HL-60 (cell line): ENCODE data around the gene TSHZ3.

Source experiments
- DNase-seq, 2 experiments: peaks; one replicate each; pipeline ENCODE4 v3.0.0-alpha.2; 2010 to 2020; ENCODE audit warnings: low read depth in 1 of 2, low spot score in 1 of 2
- H3K27ac ChIP-seq: fragments of 250-450 bp; sonication (Bioruptor Pico); replicated peaks from 2 replicates; pipeline ENCODE4 v1.5.1; 2020; ENCODE audit warnings: mild to moderate bottlenecking, moderate library complexity
- H3K27me3 ChIP-seq: fragments of 250-450 bp; sonication (Bioruptor Pico); 2 replicates; pipeline ENCODE4 v1.5.1; 2021; ENCODE audit warnings: mild to moderate bottlenecking, moderate library complexity; ENCODE audit not compliant: insufficient read depth, poor library complexity, severe bottlenecking
- H3K4me3 ChIP-seq: replicated peaks from 2 replicates; pipeline ENCODE4 v1.5.1; 2011; ENCODE audit warnings: mild to moderate bottlenecking, control low read depth, low read length; ENCODE audit not compliant: insufficient read depth
- CTCF ChIP-seq: IDR thresholded peaks from one replicate; pipeline ENCODE4 v1.5.1; 2011; ENCODE audit warnings: low read length, control low read depth, inconsistent platforms; ENCODE audit not compliant: insufficient read depth
- GABPA ChIP-seq: IDR thresholded peaks from 2 replicates; pipeline ENCODE4 v1.6.1; 2012; ENCODE audit warnings: low read depth
- POLR2AphosphoS5 ChIP-seq: IDR thresholded peaks from 2 replicates; pipeline ENCODE4 v1.6.1; 2012; ENCODE audit warnings: low read depth
- REST ChIP-seq: IDR thresholded peaks from 2 replicates; pipeline ENCODE4 v1.6.1; 2012; ENCODE audit warnings: low read depth; ENCODE audit not compliant: insufficient replicate concordance
- SPI1 ChIP-seq: IDR thresholded peaks from 2 replicates; pipeline ENCODE4 v1.6.1; 2012; ENCODE audit warnings: low read depth, mild to moderate bottlenecking, borderline replicate concordance

The TSHZ3 gene

GRCh38 chr19:31235806-31236205, 113.4 kb downstream of the TSHZ3 start:
- Histone ChIP-seq H3K27ac (no peak overlapping the region), H3K4me3 (no peak overlapping the region), H3K27me3 (no peaks in the 10 kb centered on the region)
- no peak for TF ChIP-seq GABPA
- no peak for TF ChIP-seq POLR2AphosphoS5
- TF ChIP-seq REST, result no peak
- TF ChIP-seq SPI1, result no peak
- TF ChIP-seq CTCF, result no peak
- DNase-seq, result no peak

GRCh38 chr19:31233295-31233800, 115.9 kb downstream of the TSHZ3 start:
- DNase-seq, result no peak
- no peak overlapping the region for H3K4me3 ChIP-seq
- no peak overlapping the region for H3K27ac ChIP-seq
- no peaks in the 10 kb centered on the region for H3K27me3 ChIP-seq
- TF ChIP-seq REST (no peak), GABPA (no peak), SPI1 (no peak), CTCF (no peak), POLR2AphosphoS5 (no peak)

- no peak overlapping the region for H3K27ac ChIP-seq
Measured at GRCh38 chr19:31232871-31233270, 116.4 kb downstream of the TSHZ3 start.

More at GRCh38 chr19:31232871-31233270, 116.4 kb downstream of the TSHZ3 start:
- Histone ChIP-seq H3K4me3 (no peak overlapping the region), H3K27me3 (no peaks in the 10 kb centered on the region)
- TF ChIP-seq SPI1, result no peak
- TF ChIP-seq POLR2AphosphoS5, result no peak
- TF ChIP-seq REST, result no peak
- no peak for TF ChIP-seq GABPA
- no peak for TF ChIP-seq CTCF
- DNase-seq, result no peak
